Gastroesophageal sphincter (tissue), 3 donors: Measurements from ENCODE around the gene PLA2G4A.

Source experiments
- CTCF ChIP-seq, 4 experiments: fragments of 200-600 bp in 2 of 4; fragments of 450-650 bp in 2 of 4; sonication (generic) in 1 of 4; IDR thresholded peaks; one replicate each; pipeline ENCODE4 v1.5.1; 2017 to 2019; ENCODE audit warnings: antibody characterized with exemption in 4 of 4, mild to moderate bottlenecking in 2 of 4, moderate library complexity in 2 of 4
- EP300 ChIP-seq: sonication (generic); formaldehyde crosslinking; IDR thresholded peaks from one replicate; pipeline ENCODE4 v1.6.1; 2017; ENCODE audit warnings: antibody characterized with exemption, mild to moderate bottlenecking
- POLR2A ChIP-seq, 2 donors: fragments of 450-650 bp; IDR thresholded peaks; one replicate each; pipeline ENCODE4 v1.6.1; 2017; ENCODE audit warnings: antibody characterized with exemption in 2 of 2, mild to moderate bottlenecking in 2 of 2, moderate library complexity in 1 of 2
- POLR2AphosphoS5 ChIP-seq: sonication (generic); formaldehyde crosslinking; IDR thresholded peaks from one replicate; pipeline ENCODE4 v1.6.1; 2017; ENCODE audit warnings: antibody characterized with exemption

- TF ChIP-seq CTCF (IDR thresholded peaks at IDR 0.05) = no peak
- no peak for TF ChIP-seq POLR2A (IDR thresholded peaks at IDR 0.05)
- no peak for TF ChIP-seq POLR2AphosphoS5
- TF ChIP-seq EP300 = no peak
Measured at GRCh38 chr1:186966456-186966855, 137.7 kb downstream of the PLA2G4A start.
